Measurements from ENCODE around the gene PRKG2.

DNA sequence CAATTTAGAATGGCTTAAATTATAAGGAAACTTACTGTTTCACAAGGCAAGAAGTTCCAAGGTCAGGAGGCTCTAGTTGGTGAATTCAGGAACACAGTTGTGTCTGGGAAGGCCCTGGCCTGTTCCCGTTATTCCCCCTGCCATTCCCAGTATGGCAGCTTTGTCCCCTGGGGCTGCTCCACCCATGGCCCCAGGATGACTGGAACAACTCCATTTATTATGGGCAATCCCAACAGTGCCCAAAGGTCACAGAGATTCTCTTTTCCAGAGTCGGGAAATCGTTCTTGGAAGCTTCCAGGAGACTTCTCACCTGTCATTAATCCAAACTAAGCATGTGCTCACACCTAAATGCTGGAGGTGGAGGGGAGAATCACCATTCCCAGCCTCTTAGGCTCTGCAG lies 2.8 kb upstream of the PRKG2 start:
- TF ChIP-seq EGR1 (IDR thresholded peaks at IDR 0.05) (no peak), TEAD4 (IDR thresholded peaks at IDR 0.05) (no peak), RAD21 (IDR thresholded peaks at IDR 0.05; ENCODE audit: low read depth) (no peak), YY1 (IDR thresholded peaks at IDR 0.05; ENCODE audit: low read depth) (no peak), FOXM1 (IDR thresholded peaks at IDR 0.05; ENCODE audit: borderline replicate concordance, low read depth) (no peak), TAF1 (IDR thresholded peaks at IDR 0.05; ENCODE audit: low read depth) (no peak), EP300 (IDR thresholded peaks at IDR 0.05; ENCODE audit: borderline replicate concordance) (no peak), CEBPB (IDR thresholded peaks at IDR 0.05) (no peak), NFIC (IDR thresholded peaks at IDR 0.05) (no peak)
- TF ChIP-seq, protein P1, sequence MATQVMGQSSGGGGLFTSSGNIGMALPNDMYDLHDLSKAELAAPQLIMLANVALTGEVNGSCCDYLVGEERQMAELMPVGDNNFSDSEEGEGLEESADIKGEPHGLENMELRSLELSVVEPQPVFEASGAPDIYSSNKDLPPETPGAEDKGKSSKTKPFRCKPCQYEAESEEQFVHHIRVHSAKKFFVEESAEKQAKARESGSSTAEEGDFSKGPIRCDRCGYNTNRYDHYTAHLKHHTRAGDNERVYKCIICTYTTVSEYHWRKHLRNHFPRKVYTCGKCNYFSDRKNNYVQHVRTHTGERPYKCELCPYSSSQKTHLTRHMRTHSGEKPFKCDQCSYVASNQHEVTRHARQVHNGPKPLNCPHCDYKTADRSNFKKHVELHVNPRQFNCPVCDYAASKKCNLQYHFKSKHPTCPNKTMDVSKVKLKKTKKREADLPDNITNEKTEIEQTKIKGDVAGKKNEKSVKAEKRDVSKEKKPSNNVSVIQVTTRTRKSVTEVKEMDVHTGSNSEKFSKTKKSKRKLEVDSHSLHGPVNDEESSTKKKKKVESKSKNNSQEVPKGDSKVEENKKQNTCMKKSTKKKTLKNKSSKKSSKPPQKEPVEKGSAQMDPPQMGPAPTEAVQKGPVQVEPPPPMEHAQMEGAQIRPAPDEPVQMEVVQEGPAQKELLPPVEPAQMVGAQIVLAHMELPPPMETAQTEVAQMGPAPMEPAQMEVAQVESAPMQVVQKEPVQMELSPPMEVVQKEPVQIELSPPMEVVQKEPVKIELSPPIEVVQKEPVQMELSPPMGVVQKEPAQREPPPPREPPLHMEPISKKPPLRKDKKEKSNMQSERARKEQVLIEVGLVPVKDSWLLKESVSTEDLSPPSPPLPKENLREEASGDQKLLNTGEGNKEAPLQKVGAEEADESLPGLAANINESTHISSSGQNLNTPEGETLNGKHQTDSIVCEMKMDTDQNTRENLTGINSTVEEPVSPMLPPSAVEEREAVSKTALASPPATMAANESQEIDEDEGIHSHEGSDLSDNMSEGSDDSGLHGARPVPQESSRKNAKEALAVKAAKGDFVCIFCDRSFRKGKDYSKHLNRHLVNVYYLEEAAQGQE (IDR thresholded peaks at IDR 0.05; ENCODE audit: low read depth): no peak
- TF ChIP-seq, protein P2, sequence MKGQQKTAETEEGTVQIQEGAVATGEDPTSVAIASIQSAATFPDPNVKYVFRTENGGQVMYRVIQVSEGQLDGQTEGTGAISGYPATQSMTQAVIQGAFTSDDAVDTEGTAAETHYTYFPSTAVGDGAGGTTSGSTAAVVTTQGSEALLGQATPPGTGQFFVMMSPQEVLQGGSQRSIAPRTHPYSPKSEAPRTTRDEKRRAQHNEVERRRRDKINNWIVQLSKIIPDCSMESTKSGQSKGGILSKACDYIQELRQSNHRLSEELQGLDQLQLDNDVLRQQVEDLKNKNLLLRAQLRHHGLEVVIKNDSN (IDR thresholded peaks at IDR 0.05): no peak
